ENCODE measurements around the gene ITGA4. TPM values are rescaled to one million over a fixed set of nuclear protein-coding genes. Genes with fewer than 3 reads are reported as not detected.
"Not testable (repeated sequence)": the region's sequence is repeated elsewhere in the genome, so short reads cannot be mapped to it uniquely, and the experiment has no call there.

ITGA4 gene
- total and polyA plus RNA-seq, 4 donors, result 0.49 to 23.9 (median 8.8) TPM

- Histone ChIP-seq H3K9me3 (ENCODE audit: control insufficient read depth, low read length) (no peaks in the 10 kb centered on the region), H3K27ac (ENCODE audit: low read depth in 1 of 2, low read length in 2 of 2) (no peak overlapping the region), H3K36me3 (ENCODE audit: control insufficient read depth in 1 of 2, insufficient read depth in 2 of 2, low read length in 1 of 2) (no peaks in the 10 kb centered on the region), H3K27me3 (ENCODE audit: control insufficient read depth in 1 of 2, insufficient read depth in 2 of 2, low read length in 1 of 2) (no peaks in the 10 kb centered on the region), H3K4me1 (ENCODE audit: control insufficient read depth in 1 of 2, insufficient read depth in 2 of 2, low read length in 2 of 2) (no peaks in the 10 kb centered on the region), H3K4me3 (ENCODE audit: low read length in 2 of 2) (no peak overlapping the region)
- 52 to 59% methylated on average over 3 of the region's 3 CpGs for WGBS, 2 donors
- ATAC-seq (ENCODE audit: low FRiP score), result no peak
- DNase-seq, result no peak
- intact Hi-C loops (cut with DNase I), result no loop called here
Measured at GRCh38 chr2:181430406-181431118, 26.6 kb upstream of the ITGA4 start.

GRCh38 chr2:181431674-181432073, 25.5 kb upstream of the ITGA4 start:
- no peak overlapping the region for H3K27ac ChIP-seq (ENCODE audit: low read depth in 1 of 2, low read length in 2 of 2)
- no peaks in the 10 kb centered on the region for H3K36me3 ChIP-seq (ENCODE audit: control insufficient read depth in 1 of 2, insufficient read depth in 2 of 2, low read length in 1 of 2)
- intact Hi-C loops (cut with DNase I), result no loop called here
- H3K4me3 ChIP-seq (ENCODE audit: low read length in 2 of 2), result no peak overlapping the region
- H3K4me1 ChIP-seq (ENCODE audit: control insufficient read depth in 1 of 2, insufficient read depth in 2 of 2, low read length in 2 of 2), result no peaks in the 10 kb centered on the region
- no peak for DNase-seq
- no peaks in the 10 kb centered on the region for H3K9me3 ChIP-seq (ENCODE audit: control insufficient read depth, low read length)
- no peak for ATAC-seq (ENCODE audit: low FRiP score)
- no peaks in the 10 kb centered on the region for H3K27me3 ChIP-seq (ENCODE audit: control insufficient read depth in 1 of 2, insufficient read depth in 2 of 2, low read length in 1 of 2)

- intact Hi-C loops (cut with DNase I), result no loop called here
- no peaks in the 10 kb centered on the region for H3K27me3 ChIP-seq (ENCODE audit: control insufficient read depth in 1 of 2, insufficient read depth in 2 of 2, low read length in 1 of 2)
- no peaks in the 10 kb centered on the region for H3K9me3 ChIP-seq (ENCODE audit: control insufficient read depth, low read length)
- no peak overlapping the region for H3K27ac ChIP-seq (ENCODE audit: low read depth in 1 of 2, low read length in 2 of 2)
- 19 to 28% methylated on average over 1 of the region's 1 CpG for WGBS, 2 donors
- no peaks in the 10 kb centered on the region for H3K4me1 ChIP-seq (ENCODE audit: control insufficient read depth in 1 of 2, insufficient read depth in 2 of 2, low read length in 2 of 2)
- ATAC-seq (ENCODE audit: low FRiP score) (no peak), DNase-seq (no peak)
- H3K4me3 ChIP-seq (ENCODE audit: low read length in 2 of 2), result no peak overlapping the region
- no peaks in the 10 kb centered on the region for H3K36me3 ChIP-seq (ENCODE audit: control insufficient read depth in 1 of 2, insufficient read depth in 2 of 2, low read length in 1 of 2)
Measured at GRCh38 chr2:181438261-181438660, 18.9 kb upstream of the ITGA4 start.

GRCh38 chr2:181440344-181440743, 16.8 kb upstream of the ITGA4 start:
- 79 to 89% methylated on average over 2 of the region's 2 CpGs for WGBS, 2 donors

GRCh38 chr2:181440919-181441318, 16.3 kb upstream of the ITGA4 start:
- Histone ChIP-seq H3K4me3 (ENCODE audit: low read length in 2 of 2) (no peak overlapping the region), H3K9me3 (ENCODE audit: control insufficient read depth, low read length) (no peaks in the 10 kb centered on the region), H3K4me1 (ENCODE audit: control insufficient read depth in 1 of 2, insufficient read depth in 2 of 2, low read length in 2 of 2) (no peaks in the 10 kb centered on the region), H3K27me3 (ENCODE audit: control insufficient read depth in 1 of 2, insufficient read depth in 2 of 2, low read length in 1 of 2) (no peaks in the 10 kb centered on the region), H3K36me3 (ENCODE audit: control insufficient read depth in 1 of 2, insufficient read depth in 2 of 2, low read length in 1 of 2) (no peaks in the 10 kb centered on the region), H3K27ac (ENCODE audit: low read depth in 1 of 2, low read length in 2 of 2) (no peak overlapping the region)
- ATAC-seq (ENCODE audit: low FRiP score) (no peak), DNase-seq (no peak)
- WGBS, 2 donors, result 57 to 58% methylated on average over 3 of the region's 3 CpGs
- intact Hi-C loops (cut with DNase I), result no loop called here

More at GRCh38 chr2:181440344-181440743, 16.8 kb upstream of the ITGA4 start:
- H3K36me3 ChIP-seq (ENCODE audit: control insufficient read depth in 1 of 2, insufficient read depth in 2 of 2, low read length in 1 of 2), result no peaks in the 10 kb centered on the region
- no peak for ATAC-seq (ENCODE audit: low FRiP score)
- no peak overlapping the region for H3K4me3 ChIP-seq (ENCODE audit: low read length in 2 of 2)
- DNase-seq, result no peak
- H3K27me3 ChIP-seq (ENCODE audit: control insufficient read depth in 1 of 2, insufficient read depth in 2 of 2, low read length in 1 of 2), result no peaks in the 10 kb centered on the region
- H3K4me1 ChIP-seq (ENCODE audit: control insufficient read depth in 1 of 2, insufficient read depth in 2 of 2, low read length in 2 of 2), result no peaks in the 10 kb centered on the region
- H3K9me3 ChIP-seq (ENCODE audit: control insufficient read depth, low read length), result no peaks in the 10 kb centered on the region
- intact Hi-C loops (cut with DNase I), result no loop called here
- H3K27ac ChIP-seq (ENCODE audit: low read depth in 1 of 2, low read length in 2 of 2), result no peak overlapping the region

GRCh38 chr2:181441670-181442069, 15.5 kb upstream of the ITGA4 start:
- intact Hi-C loops (cut with DNase I), result no loop called here
- no peaks in the 10 kb centered on the region for H3K4me1 ChIP-seq (ENCODE audit: control insufficient read depth in 1 of 2, insufficient read depth in 2 of 2, low read length in 2 of 2)
- 8 to 19% methylated on average over 3 of the region's 3 CpGs for WGBS, 2 donors
- DNase-seq (no peak), ATAC-seq (ENCODE audit: low FRiP score) (no peak)
- no peaks in the 10 kb centered on the region for H3K9me3 ChIP-seq (ENCODE audit: control insufficient read depth, low read length)
- no peak overlapping the region for H3K27ac ChIP-seq (ENCODE audit: low read depth in 1 of 2, low read length in 2 of 2)
- no peak overlapping the region for H3K4me3 ChIP-seq (ENCODE audit: low read length in 2 of 2)
- no peaks in the 10 kb centered on the region for H3K36me3 ChIP-seq (ENCODE audit: control insufficient read depth in 1 of 2, insufficient read depth in 2 of 2, low read length in 1 of 2)
- H3K27me3 ChIP-seq (ENCODE audit: control insufficient read depth in 1 of 2, insufficient read depth in 2 of 2, low read length in 1 of 2), result no peaks in the 10 kb centered on the region

GRCh38 chr2:181444654-181445053, 12.5 kb upstream of the ITGA4 start:
- no peaks in the 10 kb centered on the region for H3K27me3 ChIP-seq (ENCODE audit: control insufficient read depth in 1 of 2, insufficient read depth in 2 of 2, low read length in 1 of 2)
- H3K36me3 ChIP-seq (ENCODE audit: control insufficient read depth in 1 of 2, insufficient read depth in 2 of 2, low read length in 1 of 2), result no peaks in the 10 kb centered on the region
- no peak overlapping the region for H3K27ac ChIP-seq (ENCODE audit: low read depth in 1 of 2, low read length in 2 of 2)
- ATAC-seq (ENCODE audit: low FRiP score), result no peak
- 80 to 89% methylated on average over 2 of the region's 2 CpGs for WGBS, 2 donors
- H3K4me1 ChIP-seq (ENCODE audit: control insufficient read depth in 1 of 2, insufficient read depth in 2 of 2, low read length in 2 of 2), result no peaks in the 10 kb centered on the region
- no peaks in the 10 kb centered on the region for H3K9me3 ChIP-seq (ENCODE audit: control insufficient read depth, low read length)
- no peak for DNase-seq
- intact Hi-C loops (cut with DNase I), result no loop called here
- H3K4me3 ChIP-seq (ENCODE audit: low read length in 2 of 2), result no peak overlapping the region

- ATAC-seq (ENCODE audit: low FRiP score) (no peak), DNase-seq (no peak)
- no peak overlapping the region for H3K27ac ChIP-seq (ENCODE audit: low read depth in 1 of 2, low read length in 2 of 2)
- H3K9me3 ChIP-seq (ENCODE audit: control insufficient read depth, low read length), result no peaks in the 10 kb centered on the region
- no peaks in the 10 kb centered on the region for H3K36me3 ChIP-seq (ENCODE audit: control insufficient read depth in 1 of 2, insufficient read depth in 2 of 2, low read length in 1 of 2)
- 68% methylated on average over 4 of the region's 4 CpGs for WGBS, 2 donors
- H3K27me3 ChIP-seq (ENCODE audit: control insufficient read depth in 1 of 2, insufficient read depth in 2 of 2, low read length in 1 of 2), result no peaks in the 10 kb centered on the region
- no peaks in the 10 kb centered on the region for H3K4me1 ChIP-seq (ENCODE audit: control insufficient read depth in 1 of 2, insufficient read depth in 2 of 2, low read length in 2 of 2)
- H3K4me3 ChIP-seq (ENCODE audit: low read length in 2 of 2), result no peak overlapping the region
- intact Hi-C loops (cut with DNase I), result no loop called here
Measured at GRCh38 chr2:181446985-181447384, 10.2 kb upstream of the ITGA4 start.

GRCh38 chr2:181449278-181449677, 7.9 kb upstream of the ITGA4 start:
- H3K4me3 ChIP-seq (ENCODE audit: low read length in 2 of 2); H3K27ac ChIP-seq (ENCODE audit: low read depth in 1 of 2, low read length in 2 of 2); H3K27me3 ChIP-seq (ENCODE audit: control insufficient read depth in 1 of 2, insufficient read depth in 2 of 2, low read length in 1 of 2); H3K36me3 ChIP-seq (ENCODE audit: control insufficient read depth in 1 of 2, insufficient read depth in 2 of 2, low read length in 1 of 2); H3K9me3 ChIP-seq (ENCODE audit: control insufficient read depth, low read length); intact Hi-C loops (cut with DNase I); H3K4me1 ChIP-seq (ENCODE audit: control insufficient read depth in 1 of 2, insufficient read depth in 2 of 2, low read length in 2 of 2); DNase-seq; ATAC-seq (ENCODE audit: low FRiP score): not testable (repeated sequence)
